DMS114 treated with DMSO at 0.1 percent for 48 hours (cell line): ENCODE measurements around the gene UBR7.

ENCODE experiments used
- DNase-seq: peaks from one replicate; lab custom pipeline; 2025; ENCODE audit not compliant: unreplicated experiment; lab: John Stamatoyannopoulos, UW

UBR7 gene

GRCh38 chr14:93246534-93246933 lies 39.5 kb downstream of the UBR7 start:
- no peak for DNase-seq

GRCh38 chr14:93249128-93249831 lies 42.2 kb downstream of the UBR7 start:
- no peak for DNase-seq

- no peak for DNase-seq
Observed at GRCh38 chr14:93262446-93262845, 55.4 kb downstream of the UBR7 start.

- DNase-seq: no peak
Observed at GRCh38 chr14:93263416-93263815, 56.4 kb downstream of the UBR7 start.

- DNase-seq: no peak
Observed at GRCh38 chr14:93266127-93266526, 59.1 kb downstream of the UBR7 start.

- DNase-seq: no peak
Observed at GRCh38 chr14:93267149-93267711, 60.2 kb downstream of the UBR7 start.

- DNase-seq: no peak
Observed at GRCh38 chr14:93268406-93268805, 61.4 kb downstream of the UBR7 start.

- no peak for DNase-seq
Observed at GRCh38 chr14:93269341-93270068, 62.4 kb downstream of the UBR7 start.

GRCh38 chr14:93271111-93271510 lies 64.1 kb downstream of the UBR7 start:
- no peak for DNase-seq

- no peak for DNase-seq
Observed at GRCh38 chr14:93274055-93274806, 67.2 kb downstream of the UBR7 start.

- no peak for DNase-seq
Observed at GRCh38 chr14:93276031-93276716, 69.1 kb downstream of the UBR7 start.
